GM19193 (cell line): ENCODE data around the gene DPYD.

ENCODE experiments used
- POLR2A ChIP-seq: IDR thresholded peaks from 4 replicates; pipeline ENCODE4 v1.6.1; 2011; ENCODE audit not compliant: insufficient read depth, insufficient read length; ENCODE audit errors: extremely low read depth

DPYD gene

GRCh38 chr1:97084546-97084945 lies 836.3 kb downstream of the DPYD start:
- no peak for TF ChIP-seq POLR2A

DNA sequence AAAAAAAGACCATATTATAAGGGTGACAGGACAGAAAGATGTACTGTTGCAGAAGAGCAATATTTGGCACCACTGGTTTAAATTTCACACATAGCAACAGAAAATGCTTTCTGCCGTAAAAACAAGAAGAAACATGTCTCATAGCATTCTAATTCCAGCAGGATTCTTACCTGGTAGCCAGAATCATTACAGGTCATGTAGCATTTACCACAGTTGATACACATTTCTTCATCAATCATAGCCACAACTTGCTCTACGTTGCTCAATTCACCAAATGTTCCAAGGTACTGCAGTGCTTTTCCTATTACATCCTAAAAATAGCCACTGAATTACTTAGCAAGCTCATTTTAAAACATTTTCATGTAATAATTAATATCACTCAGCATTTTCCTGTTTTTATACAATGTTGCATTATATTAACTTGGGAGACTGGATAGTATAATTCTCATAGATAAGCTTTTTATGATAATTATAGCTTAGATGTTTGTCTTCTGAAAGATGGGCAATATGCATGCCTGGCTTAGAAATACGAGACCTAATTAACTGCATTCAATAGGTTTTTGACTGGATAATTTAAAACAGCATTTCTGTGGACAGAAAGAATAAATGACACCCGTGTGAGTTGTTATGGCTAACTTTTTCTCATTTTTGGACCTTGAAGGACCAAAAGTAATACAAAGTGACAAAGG lies 838.5 kb downstream of the DPYD start:
- TF ChIP-seq POLR2A = no peak

DNA sequence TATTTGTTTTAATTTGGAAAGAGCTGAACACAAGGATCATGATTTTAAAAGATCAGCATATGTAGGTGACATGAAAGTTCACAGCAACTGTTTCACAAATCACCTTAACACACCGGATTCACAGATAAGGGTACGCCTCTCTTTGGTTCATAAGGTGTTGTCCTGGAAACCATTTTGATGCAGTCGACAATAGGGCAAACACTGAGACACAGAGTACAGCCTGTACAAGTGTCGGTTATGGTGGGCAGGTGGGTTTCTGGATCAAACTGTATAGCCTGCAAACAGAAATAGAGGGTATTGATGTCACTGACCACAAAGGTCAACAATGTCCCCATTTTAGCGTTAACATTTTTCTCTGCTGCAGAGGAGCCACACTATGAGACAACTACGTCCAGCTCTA lies 842.0 kb downstream of the DPYD start:
- no peak for TF ChIP-seq POLR2A

GRCh38 chr1:97077221-97077620 lies 843.6 kb downstream of the DPYD start:
- TF ChIP-seq POLR2A = no peak

- no peak for TF ChIP-seq POLR2A
Observed at GRCh38 chr1:97074771-97075170, 846.1 kb downstream of the DPYD start.

DNA sequence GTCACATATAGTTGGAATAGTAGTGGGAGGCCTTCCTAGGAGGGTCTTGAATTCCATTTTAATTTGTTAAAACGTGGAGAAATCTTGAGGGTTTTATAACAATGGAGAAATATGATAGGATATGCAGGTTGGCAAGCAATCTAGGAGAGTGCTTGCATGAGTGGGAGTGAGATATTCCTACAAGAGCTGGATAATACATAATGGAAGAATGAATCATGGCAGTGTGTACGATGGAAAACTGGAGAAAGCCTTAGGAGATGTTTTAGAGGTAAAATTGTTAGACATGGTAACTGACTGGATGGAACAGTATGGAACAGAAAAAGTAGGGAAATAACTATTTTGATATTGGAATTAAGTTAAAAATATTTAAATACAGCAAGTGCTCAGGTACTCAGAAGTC lies 846.9 kb downstream of the DPYD start:
- TF ChIP-seq POLR2A = no peak

DNA sequence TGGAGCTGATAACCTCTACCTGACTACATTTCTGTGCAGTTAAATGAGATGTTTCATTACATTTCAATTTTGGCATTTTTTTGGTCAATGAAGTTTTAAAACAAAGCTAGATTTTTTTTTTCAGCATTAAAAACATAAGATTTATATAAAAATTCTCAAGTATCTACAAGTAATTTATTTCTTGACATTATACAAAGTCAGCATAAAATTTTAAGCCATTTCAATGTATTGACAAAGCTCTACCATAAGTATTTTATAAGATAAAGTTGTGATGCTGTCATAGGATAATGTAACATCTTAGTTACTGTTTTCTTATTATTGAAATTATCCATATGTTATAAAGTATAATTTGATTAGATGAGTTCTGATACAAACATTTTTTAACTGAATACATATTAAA lies 847.7 kb downstream of the DPYD start:
- no peak for TF ChIP-seq POLR2A

- no peak for TF ChIP-seq POLR2A
Observed at GRCh38 chr1:97071173-97071572, 849.7 kb downstream of the DPYD start.

DNA sequence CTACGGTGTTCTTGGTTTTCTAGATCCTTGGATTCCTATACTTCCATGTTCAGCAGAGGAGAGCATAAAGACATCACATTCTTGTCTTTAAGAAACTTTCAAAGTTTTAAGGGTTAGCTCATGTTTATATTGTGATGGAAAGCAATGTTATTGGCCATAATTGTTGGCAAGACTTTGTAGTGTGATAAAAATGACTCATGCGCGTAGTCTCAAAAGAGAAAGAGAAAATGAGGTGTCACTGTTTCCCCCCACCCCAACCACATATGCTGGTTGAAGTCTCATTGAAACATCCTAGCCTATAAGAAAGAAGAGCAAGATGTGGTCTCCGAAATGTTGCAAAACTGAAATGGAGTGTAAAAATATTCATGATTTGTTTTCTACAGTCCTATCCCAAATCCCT lies 850.5 kb downstream of the DPYD start:
- TF ChIP-seq POLR2A = no peak

- no peak for TF ChIP-seq POLR2A
Observed at GRCh38 chr1:97069312-97069711, 851.5 kb downstream of the DPYD start.

DNA sequence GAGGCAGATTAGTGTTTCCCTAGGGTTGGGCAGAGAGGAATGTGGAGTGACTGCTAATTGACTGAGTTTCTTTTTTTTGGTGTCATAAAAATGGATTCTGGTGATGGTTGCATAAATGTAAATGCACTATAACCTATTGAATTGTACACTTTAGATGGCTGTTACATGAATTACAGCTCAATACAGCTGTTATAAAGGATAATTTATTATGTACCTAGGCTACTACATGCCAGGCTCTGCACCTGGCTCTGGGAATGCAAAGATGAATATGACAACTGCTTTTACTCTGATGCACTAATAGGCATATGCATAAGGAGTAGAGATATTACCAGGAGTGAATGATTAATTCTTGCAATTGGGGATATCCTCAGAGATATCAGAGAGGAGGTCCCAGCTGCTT lies 854.0 kb downstream of the DPYD start:
- TF ChIP-seq POLR2A = no peak

DNA sequence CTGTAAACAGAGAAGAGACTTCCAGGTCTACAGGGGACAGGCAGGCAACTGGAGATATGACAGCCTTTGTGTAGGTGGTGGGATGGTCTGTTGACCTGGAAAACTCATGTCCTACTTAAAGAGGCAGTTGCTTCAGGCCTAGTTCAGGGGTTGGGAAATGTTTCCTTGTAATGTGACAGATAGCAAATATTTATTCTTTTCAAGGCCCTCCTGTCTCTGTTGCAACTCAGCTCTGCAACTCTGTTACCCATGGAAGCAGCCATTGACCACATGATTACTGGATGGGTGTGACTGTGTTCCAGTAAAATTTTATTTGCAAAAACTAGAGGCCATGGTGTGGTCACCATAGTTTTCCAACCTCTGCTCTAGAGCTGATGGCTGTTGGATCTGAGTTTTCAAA lies 857.3 kb downstream of the DPYD start:
- no peak for TF ChIP-seq POLR2A

- no peak for TF ChIP-seq POLR2A
Observed at GRCh38 chr1:97061604-97062003, 859.2 kb downstream of the DPYD start.

DNA sequence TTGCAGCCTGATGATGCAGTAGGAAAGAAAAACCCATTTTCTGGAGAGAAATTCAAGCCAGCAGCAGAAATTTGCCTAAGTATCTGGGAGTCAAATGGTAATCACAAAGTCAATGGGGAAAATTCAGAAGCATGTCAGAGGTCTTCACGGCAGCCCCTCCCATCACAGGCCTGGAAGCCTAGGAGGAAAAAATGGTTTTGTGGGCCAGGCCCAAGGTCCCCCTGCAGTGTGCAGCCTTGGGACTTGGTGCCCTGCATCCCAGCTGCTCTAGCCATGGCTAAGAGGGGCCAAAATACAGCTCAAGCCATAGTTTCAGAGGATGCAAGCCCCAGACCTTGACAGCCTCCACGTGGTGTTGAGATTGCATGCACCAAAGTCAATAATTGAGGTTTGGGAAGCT lies 864.4 kb downstream of the DPYD start:
- no peak for TF ChIP-seq POLR2A

- no peak for TF ChIP-seq POLR2A
Observed at GRCh38 chr1:97053268-97053667, 867.6 kb downstream of the DPYD start.

DNA sequence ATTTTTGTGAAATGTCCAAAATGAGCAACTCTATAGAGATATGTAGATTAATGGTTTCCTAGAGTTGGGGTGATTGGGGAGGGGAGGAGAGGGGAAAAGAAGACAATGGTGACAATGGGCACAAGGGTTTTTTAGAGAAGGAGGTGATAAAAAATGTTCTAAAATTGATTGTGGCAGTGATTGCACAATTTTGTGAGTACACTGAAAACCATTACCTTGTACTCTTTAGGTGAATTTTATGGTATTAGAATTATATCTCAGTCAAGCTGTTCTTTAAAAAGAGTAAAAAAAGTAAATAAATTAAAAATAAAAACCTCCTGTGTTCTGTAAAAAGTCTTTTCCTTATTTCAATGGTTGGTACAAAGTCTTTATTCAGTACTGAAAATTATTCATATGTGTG lies 869.0 kb downstream of the DPYD start:
- no peak for TF ChIP-seq POLR2A

DNA sequence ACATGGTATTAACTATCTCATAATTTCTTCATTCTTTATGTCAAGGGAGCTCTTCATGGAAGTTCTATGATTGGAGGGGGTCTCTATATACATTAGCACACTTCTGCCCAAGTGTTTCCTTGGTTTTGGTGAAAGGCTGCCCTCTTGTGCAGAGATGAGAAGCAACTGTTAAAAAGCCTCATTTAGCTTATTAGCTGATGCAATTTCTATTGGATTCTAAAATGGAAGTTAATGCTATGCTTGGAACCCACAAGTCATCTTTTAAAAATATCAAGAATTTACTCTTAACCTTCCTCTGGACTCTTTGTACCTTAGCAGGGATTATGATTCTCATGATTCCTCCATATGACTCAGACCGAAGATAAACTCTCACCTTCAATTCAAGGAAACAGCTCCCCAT lies 870.3 kb downstream of the DPYD start:
- TF ChIP-seq POLR2A = no peak
